Measurements from ENCODE around the gene CKS1B.
"Not testable (repeated sequence)": the region's sequence is repeated elsewhere in the genome, so short reads cannot be mapped to it uniquely, and the experiment has no call there.

The CKS1B gene

GRCh38 chr1:154978360-154978759, 3.9 kb downstream of the CKS1B start:
- Histone ChIP-seq H3K36me3 (ENCODE audit: insufficient read depth) (peaks cover 18% of the 10 kb centered on the region; the same call in 1 of the 2 replicates), H3K27ac (no peak overlapping the region), H4K20me1 (ENCODE audit: insufficient read depth) (no peaks in the 10 kb centered on the region), H3K4me1 (ENCODE audit: low read depth, poor library complexity, severe bottlenecking) (peaks cover 36% of the 10 kb centered on the region), H3K4me2 (no peak overlapping the region), H3K27me3 (ENCODE audit: insufficient read depth, low read depth) (no peaks in the 10 kb centered on the region), H3K4me3 (IDR thresholded peaks at IDR 0.05; ENCODE audit: insufficient read depth, low read depth, low read length) (no peak overlapping the region), H3K9ac (no peak overlapping the region), H3K79me2 (ENCODE audit: insufficient read depth, low read depth) (peaks cover 74% of the 10 kb centered on the region), H2AFZ (ENCODE audit: low read depth) (no peak overlapping the region)
- TF ChIP-seq CTCF (conservative IDR thresholded peaks at IDR 0.05; ENCODE audit: low read depth, low read length), result no peak

- Histone ChIP-seq H3K36me3 (ENCODE audit: insufficient read depth) (peaks cover 19% of the 10 kb centered on the region; the same call in 1 of the 2 replicates), H3K27me3 (ENCODE audit: insufficient read depth, low read depth) (no peaks in the 10 kb centered on the region), H3K27ac (peak overlapping the region; percentile 38; the same call in 1 of the 2 replicates), H4K20me1 (ENCODE audit: insufficient read depth) (no peaks in the 10 kb centered on the region), H3K4me3 (IDR thresholded peaks at IDR 0.05; ENCODE audit: insufficient read depth, low read depth, low read length) (peak overlapping the region; percentile 95), H3K4me2 (peak overlapping the region; percentile 70), H3K4me1 (ENCODE audit: low read depth, poor library complexity, severe bottlenecking) (peaks cover 35% of the 10 kb centered on the region), H3K9ac (peak overlapping the region; percentile 51; the same call in 1 of the 2 replicates), H2AFZ (ENCODE audit: low read depth) (peak overlapping the region; percentile 47), H3K79me2 (ENCODE audit: insufficient read depth, low read depth) (peaks cover 83% of the 10 kb centered on the region)
- TF ChIP-seq CTCF (conservative IDR thresholded peaks at IDR 0.05; ENCODE audit: low read depth, low read length), result no peak
Observed at GRCh38 chr1:154982341-154982740, 7.9 kb downstream of the CKS1B start.

- peak within 1 kb of the TSS; percentile 38 for H3K27ac ChIP-seq
- no peaks in the 10 kb centered on the region for H4K20me1 ChIP-seq (ENCODE audit: insufficient read depth)
- H2AFZ ChIP-seq (ENCODE audit: low read depth), result peak within 1 kb of the TSS; percentile 47
- no peak for TF ChIP-seq CTCF (conservative IDR thresholded peaks at IDR 0.05; ENCODE audit: low read depth, low read length)
- H3K9ac ChIP-seq, result peak within 1 kb of the TSS; percentile 51
- H3K36me3 ChIP-seq (ENCODE audit: insufficient read depth), result peaks cover 15% of the 10 kb centered on the region; the same call in 1 of the 2 replicates
- H3K4me3 ChIP-seq (IDR thresholded peaks at IDR 0.05; ENCODE audit: insufficient read depth, low read depth, low read length), result peak within 1 kb of the TSS; percentile 98
- peaks cover 81% of the 10 kb centered on the region for H3K79me2 ChIP-seq (ENCODE audit: insufficient read depth, low read depth)
- peaks cover 28% of the 10 kb centered on the region for H3K4me1 ChIP-seq (ENCODE audit: low read depth, poor library complexity, severe bottlenecking)
- H3K4me2 ChIP-seq, result peak within 1 kb of the TSS; percentile 99
- H3K27me3 ChIP-seq (ENCODE audit: insufficient read depth, low read depth), result no peaks in the 10 kb centered on the region
Observed at GRCh38 chr1:154982897-154983648, 8.6 kb downstream of the CKS1B start, which contains the start of gene FLAD1. TSS of gene FLAD1 (plus strand) at chr1:154983344. CDS start at chr1:154983695, 351 bp downstream.

GRCh38 chr1:154983776-154984466, 9.4 kb downstream of the CKS1B start:
- H3K27me3 ChIP-seq (ENCODE audit: insufficient read depth, low read depth), result no peaks in the 10 kb centered on the region
- peak overlapping the region; percentile 51 for H3K9ac ChIP-seq
- peak overlapping the region; percentile 99 for H3K4me2 ChIP-seq
- H3K79me2 ChIP-seq (ENCODE audit: insufficient read depth, low read depth), result peaks cover 85% of the 10 kb centered on the region
- H3K27ac ChIP-seq, result peak overlapping the region; percentile 31
- no peaks in the 10 kb centered on the region for H4K20me1 ChIP-seq (ENCODE audit: insufficient read depth)
- peaks cover 26% of the 10 kb centered on the region for H3K4me1 ChIP-seq (ENCODE audit: low read depth, poor library complexity, severe bottlenecking)
- peak overlapping the region; percentile 16; the same call in 1 of the 2 replicates for H2AFZ ChIP-seq (ENCODE audit: low read depth)
- peak overlapping the region; percentile 98 for H3K4me3 ChIP-seq (IDR thresholded peaks at IDR 0.05; ENCODE audit: insufficient read depth, low read depth, low read length)
- no peak for TF ChIP-seq CTCF (conservative IDR thresholded peaks at IDR 0.05; ENCODE audit: low read depth, low read length)
- H3K36me3 ChIP-seq (ENCODE audit: insufficient read depth), result peaks cover 21% of the 10 kb centered on the region; the same call in 1 of the 2 replicates

GRCh38 chr1:154986736-154987135, 12.3 kb downstream of the CKS1B start:
- not testable (repeated sequence) for H3K4me3 ChIP-seq (IDR thresholded peaks at IDR 0.05; ENCODE audit: insufficient read depth, low read depth, low read length); H3K9ac ChIP-seq; H3K27ac ChIP-seq; H3K27me3 ChIP-seq (ENCODE audit: insufficient read depth, low read depth); H3K4me2 ChIP-seq; H4K20me1 ChIP-seq (ENCODE audit: insufficient read depth); H2AFZ ChIP-seq (ENCODE audit: low read depth)
- peaks cover 58% of the 10 kb centered on the region for H3K79me2 ChIP-seq (ENCODE audit: insufficient read depth, low read depth)
- peaks cover 17% of the 10 kb centered on the region; the same call in 1 of the 2 replicates for H3K36me3 ChIP-seq (ENCODE audit: insufficient read depth)
- peaks cover 25% of the 10 kb centered on the region for H3K4me1 ChIP-seq (ENCODE audit: low read depth, poor library complexity, severe bottlenecking)

All from KMS-11 (cell line).